Measurements from ENCODE around the gene EIF4H. TPM values are rescaled to one million over a fixed set of nuclear protein-coding genes. Genes with fewer than 3 reads are reported as not detected.
"Not testable (repeated sequence)": the region's sequence is repeated elsewhere in the genome, so short reads cannot be mapped to it uniquely, and the experiment has no call there.

Gene EIF4H
- total RNA-seq, 1 donor from 2014 or later: 274 TPM

DNA sequence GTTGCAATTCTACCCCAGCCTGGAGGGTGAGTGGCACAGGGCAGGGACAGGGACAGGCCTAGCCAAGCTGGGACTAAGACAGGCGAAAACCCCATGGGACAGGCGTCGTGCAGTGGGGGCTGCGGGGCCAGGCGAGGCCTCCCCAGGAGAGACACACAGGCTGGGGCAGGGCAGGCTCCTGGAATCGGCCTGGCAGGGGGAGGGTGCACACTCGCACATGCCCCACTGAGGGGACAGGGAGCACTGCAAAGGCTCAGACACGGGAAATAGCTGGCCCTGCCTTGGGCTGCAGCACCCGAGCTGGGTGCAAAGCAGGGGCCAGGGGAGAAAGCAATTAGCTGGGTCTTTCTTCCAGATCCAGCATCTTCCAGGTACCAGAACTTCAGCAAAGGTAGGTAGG is 46.1 kb downstream of the EIF4H start:
- peaks cover 9% of the 10 kb centered on the region for H3K4me1 Mint-ChIP-seq (ENCODE audit: unreplicated experiment)
- no peak for DNase-seq (ENCODE audit: low spot score)
- H3K4me3 Mint-ChIP-seq (ENCODE audit: unreplicated experiment): no peak overlapping the region
- H3K36me3 Mint-ChIP-seq (ENCODE audit: low read depth, unreplicated experiment): no peaks in the 10 kb centered on the region
- TF ChIP-seq, protein P1, sequence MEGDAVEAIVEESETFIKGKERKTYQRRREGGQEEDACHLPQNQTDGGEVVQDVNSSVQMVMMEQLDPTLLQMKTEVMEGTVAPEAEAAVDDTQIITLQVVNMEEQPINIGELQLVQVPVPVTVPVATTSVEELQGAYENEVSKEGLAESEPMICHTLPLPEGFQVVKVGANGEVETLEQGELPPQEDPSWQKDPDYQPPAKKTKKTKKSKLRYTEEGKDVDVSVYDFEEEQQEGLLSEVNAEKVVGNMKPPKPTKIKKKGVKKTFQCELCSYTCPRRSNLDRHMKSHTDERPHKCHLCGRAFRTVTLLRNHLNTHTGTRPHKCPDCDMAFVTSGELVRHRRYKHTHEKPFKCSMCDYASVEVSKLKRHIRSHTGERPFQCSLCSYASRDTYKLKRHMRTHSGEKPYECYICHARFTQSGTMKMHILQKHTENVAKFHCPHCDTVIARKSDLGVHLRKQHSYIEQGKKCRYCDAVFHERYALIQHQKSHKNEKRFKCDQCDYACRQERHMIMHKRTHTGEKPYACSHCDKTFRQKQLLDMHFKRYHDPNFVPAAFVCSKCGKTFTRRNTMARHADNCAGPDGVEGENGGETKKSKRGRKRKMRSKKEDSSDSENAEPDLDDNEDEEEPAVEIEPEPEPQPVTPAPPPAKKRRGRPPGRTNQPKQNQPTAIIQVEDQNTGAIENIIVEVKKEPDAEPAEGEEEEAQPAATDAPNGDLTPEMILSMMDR (IDR thresholded peaks at IDR 0.05; ENCODE audit: unreplicated experiment): no peak
- no peaks in the 10 kb centered on the region for H3K9me3 Mint-ChIP-seq (ENCODE audit: unreplicated experiment)
- no peak overlapping the region for H3K27ac Mint-ChIP-seq (ENCODE audit: unreplicated experiment)
- peaks cover 14% of the 10 kb centered on the region for H3K27me3 Mint-ChIP-seq (ENCODE audit: unreplicated experiment)

DNA sequence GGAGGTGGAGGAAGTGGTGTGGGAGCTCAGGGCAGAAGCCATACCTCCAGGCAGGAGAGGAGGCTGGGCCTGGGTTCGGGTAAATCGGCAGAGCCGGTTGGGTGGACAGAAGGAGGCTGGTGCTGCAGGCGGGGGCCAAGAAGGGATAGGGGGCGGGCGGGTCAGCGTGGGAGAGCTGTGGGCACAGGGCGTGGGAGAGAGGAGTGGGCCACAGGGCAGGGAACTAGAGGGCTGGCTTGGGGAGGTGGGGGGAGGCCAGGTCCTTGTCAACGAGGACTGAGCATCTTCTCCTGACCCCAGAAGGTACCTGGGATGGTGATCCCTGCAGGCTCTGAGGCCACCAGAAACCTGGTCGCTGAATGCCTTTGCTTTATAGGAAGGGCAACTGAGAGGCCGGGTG is 47.6 kb downstream of the EIF4H start:
- no peaks in the 10 kb centered on the region for H3K9me3 Mint-ChIP-seq (ENCODE audit: unreplicated experiment)
- H3K27me3 Mint-ChIP-seq (ENCODE audit: unreplicated experiment): peaks cover 11% of the 10 kb centered on the region
- TF ChIP-seq, protein P1 (IDR thresholded peaks at IDR 0.05; ENCODE audit: unreplicated experiment): no peak
- no peak overlapping the region for H3K4me3 Mint-ChIP-seq (ENCODE audit: unreplicated experiment)
- no peak overlapping the region for H3K27ac Mint-ChIP-seq (ENCODE audit: unreplicated experiment)
- peaks cover 13% of the 10 kb centered on the region for H3K4me1 Mint-ChIP-seq (ENCODE audit: unreplicated experiment)
- no peaks in the 10 kb centered on the region for H3K36me3 Mint-ChIP-seq (ENCODE audit: low read depth, unreplicated experiment)
- no peak for DNase-seq (ENCODE audit: low spot score)

DNA sequence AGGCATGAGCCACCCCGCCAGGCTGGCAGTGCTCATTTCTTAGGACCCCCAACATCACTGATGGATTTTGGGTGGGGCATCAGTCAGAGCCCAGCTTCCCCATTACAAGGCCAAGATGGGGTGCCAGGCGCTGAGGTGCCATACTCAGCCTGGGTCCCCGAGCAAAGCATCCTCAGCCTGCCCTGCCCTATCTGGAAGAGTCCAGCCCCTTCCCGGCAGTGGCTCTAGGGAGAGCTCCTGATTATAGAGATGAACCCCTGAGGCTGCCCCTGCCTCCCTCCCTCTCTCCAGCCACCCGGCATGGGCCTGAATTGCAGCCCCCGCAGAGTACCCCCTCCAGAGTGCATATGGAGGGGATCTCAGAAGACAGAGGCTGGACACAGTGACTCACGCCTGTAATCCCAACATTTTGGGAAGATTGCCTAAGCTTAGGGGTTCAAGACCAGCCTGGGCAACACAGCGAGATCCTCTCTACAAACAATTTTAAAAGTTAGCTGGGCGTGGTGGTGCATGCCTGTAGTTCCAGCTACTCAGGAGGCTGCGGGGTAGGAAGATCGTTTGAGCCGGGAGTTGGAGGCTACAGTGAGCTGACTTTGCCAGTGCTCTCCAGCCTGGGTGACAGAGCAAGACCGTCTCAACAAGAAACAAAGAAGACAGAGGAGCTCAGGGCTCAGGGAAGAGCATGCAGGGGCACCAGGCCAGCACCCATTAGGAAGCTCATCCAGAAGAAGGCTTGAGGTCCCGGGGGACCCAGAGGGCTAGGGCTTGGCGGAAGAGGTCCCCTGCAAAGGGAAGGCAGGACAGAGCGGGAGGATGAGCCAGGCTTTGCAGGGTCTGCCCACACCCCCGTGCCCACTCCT is 48.9 kb downstream of the EIF4H start:
- Mint-ChIP-seq H3K9me3 (ENCODE audit: unreplicated experiment) (no peaks in the 10 kb centered on the region), H3K27ac (ENCODE audit: unreplicated experiment) (no peak overlapping the region), H3K4me1 (ENCODE audit: unreplicated experiment) (peaks cover 9% of the 10 kb centered on the region), H3K36me3 (ENCODE audit: low read depth, unreplicated experiment) (peaks cover 3% of the 10 kb centered on the region), H3K4me3 (ENCODE audit: unreplicated experiment) (no peak overlapping the region), H3K27me3 (ENCODE audit: unreplicated experiment) (peaks cover 7% of the 10 kb centered on the region)
- TF ChIP-seq, protein P1 (IDR thresholded peaks at IDR 0.05; ENCODE audit: unreplicated experiment): no peak
- no peak for DNase-seq (ENCODE audit: low spot score)

DNA sequence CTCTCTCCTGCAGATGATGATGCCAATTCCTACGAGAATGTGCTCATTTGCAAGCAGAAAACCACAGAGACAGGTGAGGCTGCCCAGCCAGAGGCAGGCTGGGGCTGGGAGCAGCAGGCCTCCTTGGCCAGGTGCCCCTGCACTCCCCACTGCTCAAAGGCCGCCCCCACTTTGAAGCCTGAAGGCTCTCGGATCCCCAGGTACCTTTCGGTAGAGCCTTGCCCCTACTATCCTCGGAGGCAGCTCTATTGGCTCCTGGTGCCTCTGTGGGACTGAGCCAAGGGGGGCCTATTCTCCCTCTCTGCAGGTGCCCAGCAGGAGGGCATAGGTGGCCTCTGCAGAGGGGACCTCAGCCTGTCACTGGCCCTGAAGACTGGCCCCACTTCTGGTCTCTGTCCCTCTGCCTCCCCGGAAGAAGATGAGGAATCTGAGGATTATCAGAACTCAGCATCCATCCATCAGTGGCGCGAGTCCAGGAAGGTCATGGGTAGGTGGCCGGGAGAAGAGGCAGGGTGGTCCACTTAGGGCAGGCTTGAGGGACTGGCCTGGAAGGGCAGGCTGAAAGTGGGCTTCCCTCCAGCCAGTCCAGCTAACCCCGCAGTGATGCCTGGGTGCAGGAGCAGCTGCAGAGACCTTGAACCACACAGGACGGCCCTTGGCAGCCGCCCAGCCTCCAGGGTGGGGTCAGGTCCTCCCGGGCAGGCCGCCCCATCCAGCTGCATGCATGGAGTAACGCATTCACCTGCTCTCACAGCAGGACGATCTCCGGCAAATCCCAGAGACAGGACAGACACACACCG is 49.8 kb downstream of the EIF4H start:
- Mint-ChIP-seq H3K4me3 (ENCODE audit: unreplicated experiment) (no peak overlapping the region), H3K9me3 (ENCODE audit: unreplicated experiment) (no peaks in the 10 kb centered on the region), H3K27me3 (ENCODE audit: unreplicated experiment) (peaks cover 5% of the 10 kb centered on the region), H3K36me3 (ENCODE audit: low read depth, unreplicated experiment) (peaks cover 3% of the 10 kb centered on the region), H3K27ac (ENCODE audit: unreplicated experiment) (no peak overlapping the region), H3K4me1 (ENCODE audit: unreplicated experiment) (peaks cover 8% of the 10 kb centered on the region)
- TF ChIP-seq, protein P1 (IDR thresholded peaks at IDR 0.05; ENCODE audit: unreplicated experiment): no peak
- DNase-seq (ENCODE audit: low spot score): no peak

DNA sequence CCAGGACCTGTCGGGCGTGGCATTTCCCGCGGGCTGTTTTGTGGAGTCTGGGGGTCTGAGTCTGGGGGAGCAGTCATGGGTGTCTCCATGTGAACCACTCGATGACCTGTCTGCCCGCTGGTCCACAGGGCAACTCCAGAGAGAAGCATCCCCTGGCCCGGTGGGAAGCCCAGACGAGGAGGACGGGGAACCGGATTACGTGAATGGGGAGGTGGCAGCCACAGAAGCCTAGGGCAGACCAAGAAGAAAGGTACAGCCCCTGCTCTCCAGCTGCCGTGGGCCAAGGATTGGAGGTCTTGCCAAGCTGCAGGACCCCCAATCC is 50.3 kb downstream of the EIF4H start:
- Mint-ChIP-seq H3K36me3 (ENCODE audit: low read depth, unreplicated experiment) (peaks cover 7% of the 10 kb centered on the region), H3K4me3 (ENCODE audit: unreplicated experiment) (no peak overlapping the region), H3K27ac (ENCODE audit: unreplicated experiment) (no peak overlapping the region), H3K9me3 (ENCODE audit: unreplicated experiment) (no peaks in the 10 kb centered on the region), H3K27me3 (ENCODE audit: unreplicated experiment) (peaks cover 5% of the 10 kb centered on the region), H3K4me1 (ENCODE audit: unreplicated experiment) (peaks cover 8% of the 10 kb centered on the region)
- TF ChIP-seq, protein P1 (IDR thresholded peaks at IDR 0.05; ENCODE audit: unreplicated experiment): no peak
- no peak for DNase-seq (ENCODE audit: low spot score)

DNA sequence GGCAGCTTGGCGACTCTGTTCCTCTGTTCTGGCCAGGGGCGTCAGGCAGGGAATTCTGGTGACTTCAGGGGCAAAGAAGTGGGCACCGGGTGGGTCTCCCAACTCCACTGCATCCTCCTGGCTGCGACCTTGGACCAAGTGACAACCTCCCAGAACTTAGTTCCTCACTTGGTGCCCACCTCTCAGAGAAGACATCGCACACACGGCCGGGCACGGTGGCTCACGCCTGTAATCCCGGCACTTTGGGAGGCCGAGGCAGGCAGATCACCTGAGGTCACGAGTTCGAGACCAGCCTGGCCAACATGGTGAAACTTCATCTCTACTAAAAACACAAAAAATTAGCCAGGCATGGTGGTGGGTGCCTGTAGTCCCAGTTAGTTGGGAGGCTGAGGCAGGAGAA is 50.8 kb downstream of the EIF4H start:
- H3K9me3 Mint-ChIP-seq (ENCODE audit: unreplicated experiment): not testable (repeated sequence)

More for the DNA sequence above, 50.8 kb downstream of the EIF4H start:
- not testable (repeated sequence) for H3K4me3 Mint-ChIP-seq (ENCODE audit: unreplicated experiment); H3K27me3 Mint-ChIP-seq (ENCODE audit: unreplicated experiment); H3K4me1 Mint-ChIP-seq (ENCODE audit: unreplicated experiment); DNase-seq (ENCODE audit: low spot score); H3K27ac Mint-ChIP-seq (ENCODE audit: unreplicated experiment); H3K36me3 Mint-ChIP-seq (ENCODE audit: low read depth, unreplicated experiment)
